Esophagus (tissue), 2 donors: ENCODE measurements around the gene SCN10A. TPM values are rescaled to one million over a fixed set of nuclear protein-coding genes. Genes with fewer than 3 reads are reported as not detected.

Source experiments
- H3K27ac ChIP-seq, 2 donors: one replicate each; pipeline ENCODE4 v1.5.1; 2013; ENCODE audit warnings: low read depth in 2 of 2, mild to moderate bottlenecking in 2 of 2, inconsistent platforms in 1 of 2, low read length in 1 of 2, moderate library complexity in 1 of 2
- H3K27me3 ChIP-seq, 2 donors: one replicate each; pipeline ENCODE4 v1.6.1; 2013; ENCODE audit warnings: low read length in 2 of 2, control low read depth in 1 of 2, mild to moderate bottlenecking in 1 of 2; ENCODE audit not compliant: insufficient read depth in 2 of 2, control insufficient read depth in 1 of 2
- H3K36me3 ChIP-seq, 2 donors: one replicate each; pipeline ENCODE4 v1.6.1; 2013; ENCODE audit warnings: low read length in 1 of 2; ENCODE audit not compliant: control insufficient read depth in 2 of 2, insufficient read depth in 2 of 2
- H3K4me1 ChIP-seq, 2 donors: one replicate each; pipeline ENCODE4 v1.6.1; 2013; ENCODE audit warnings: low read length in 1 of 2; ENCODE audit not compliant: control insufficient read depth in 2 of 2, insufficient read depth in 2 of 2
- H3K4me3 ChIP-seq, 2 donors: one replicate each; pipeline ENCODE4 v1.5.1; 2013; ENCODE audit warnings: low read length in 2 of 2, mild to moderate bottlenecking in 2 of 2, low read depth in 1 of 2, moderate library complexity in 1 of 2
- H3K9me3 ChIP-seq, 2 donors: one replicate each; pipeline ENCODE4 v1.6.1; 2013; ENCODE audit warnings: mild to moderate bottlenecking in 2 of 2, low read depth in 1 of 2, low read length in 1 of 2, moderate library complexity in 1 of 2; ENCODE audit not compliant: control insufficient read depth in 2 of 2, insufficient read depth in 1 of 2
- whole genome bisulfite sequencing, 2 donors: extraction: QIAGEN DNeasy Blood & Tissue Kit; methylation state at CpG; one replicate each; pipeline ENCODE4 v1.1.7; 2013; 5-methylcytosine and 5-hydroxymethylcytosine counted together
- polyA plus RNA-seq, 2 donors: library from polyadenylated mRNA; stranded (reverse); fragments of 200-250 nt; gene quantifications; one replicate each; pipeline ENCODE4 v1.2.3, GENCODE V29; 2013
- donor health status: healthy with polysubstance abuse.
- donor health status: Bipolar disorder and iron deficiency.

SCN10A gene
- polyA plus RNA-seq: not detected

DNA sequence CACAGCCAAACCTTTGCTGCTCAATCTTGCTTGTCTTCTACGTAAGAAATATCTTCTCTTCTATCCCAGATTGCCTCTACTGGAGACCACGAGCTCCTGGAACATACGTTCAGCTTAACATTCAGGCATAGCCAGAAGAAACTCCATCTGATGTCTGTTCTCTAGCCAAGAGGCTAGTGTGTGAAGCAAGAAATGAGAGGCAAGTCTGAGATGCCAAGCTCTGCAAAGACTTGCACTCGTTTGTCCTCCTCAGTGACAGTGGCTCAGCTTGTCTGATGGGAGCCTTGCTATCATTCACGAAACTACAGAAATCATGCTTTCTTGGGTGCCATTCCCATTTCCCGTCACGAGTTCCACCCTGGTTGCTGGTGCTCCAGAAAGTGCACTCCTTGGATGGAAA, at the start of gene SCN10A:
Gene SCN10A, minus strand, starts transcription at position 192 of the 400 bp plus-strand sequence. CDS start 22,207 bp downstream, outside the sequence.
- no peak within 1 kb of the TSS for H3K4me3 ChIP-seq
- 63 to 71% methylated on average over 7 of the region's 7 CpGs for WGBS, 2 donors
- H3K9me3 ChIP-seq: no peaks in the 10 kb centered on the region
- no peaks in the 10 kb centered on the region for H3K4me1 ChIP-seq
- H3K27me3 ChIP-seq: no peaks in the 10 kb centered on the region
- H3K36me3 ChIP-seq: no peaks in the 10 kb centered on the region
- no peak within 1 kb of the TSS for H3K27ac ChIP-seq

DNA sequence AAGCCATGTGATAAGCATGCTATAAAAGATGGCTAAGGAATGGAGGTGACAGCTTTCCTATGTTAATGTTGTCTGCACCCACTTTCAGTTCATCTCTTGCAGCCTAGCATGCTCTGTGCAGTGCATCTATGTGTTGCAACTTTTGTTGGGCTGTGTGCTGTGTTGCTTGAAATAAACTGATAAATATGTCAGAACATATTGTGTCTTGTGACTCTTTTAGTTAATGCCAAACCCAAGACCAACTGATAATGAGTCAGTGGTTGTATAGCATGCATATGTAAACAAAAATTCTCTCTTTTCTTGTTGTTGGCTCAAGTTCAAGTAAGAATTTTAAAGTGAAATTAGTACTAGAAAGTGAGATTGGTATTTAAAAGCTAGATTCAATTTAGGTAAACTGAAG, 37.0 kb upstream of the SCN10A start:
- Histone ChIP-seq H3K27ac (no peak overlapping the region), H3K4me1 (no peaks in the 10 kb centered on the region), H3K27me3 (no peaks in the 10 kb centered on the region), H3K9me3 (no peaks in the 10 kb centered on the region), H3K4me3 (no peak overlapping the region), H3K36me3 (no peaks in the 10 kb centered on the region)

- H3K4me1 ChIP-seq: no peaks in the 10 kb centered on the region
Observed at GRCh38 chr3:38843898-38844297, 27.9 kb upstream of the SCN10A start.

DNA sequence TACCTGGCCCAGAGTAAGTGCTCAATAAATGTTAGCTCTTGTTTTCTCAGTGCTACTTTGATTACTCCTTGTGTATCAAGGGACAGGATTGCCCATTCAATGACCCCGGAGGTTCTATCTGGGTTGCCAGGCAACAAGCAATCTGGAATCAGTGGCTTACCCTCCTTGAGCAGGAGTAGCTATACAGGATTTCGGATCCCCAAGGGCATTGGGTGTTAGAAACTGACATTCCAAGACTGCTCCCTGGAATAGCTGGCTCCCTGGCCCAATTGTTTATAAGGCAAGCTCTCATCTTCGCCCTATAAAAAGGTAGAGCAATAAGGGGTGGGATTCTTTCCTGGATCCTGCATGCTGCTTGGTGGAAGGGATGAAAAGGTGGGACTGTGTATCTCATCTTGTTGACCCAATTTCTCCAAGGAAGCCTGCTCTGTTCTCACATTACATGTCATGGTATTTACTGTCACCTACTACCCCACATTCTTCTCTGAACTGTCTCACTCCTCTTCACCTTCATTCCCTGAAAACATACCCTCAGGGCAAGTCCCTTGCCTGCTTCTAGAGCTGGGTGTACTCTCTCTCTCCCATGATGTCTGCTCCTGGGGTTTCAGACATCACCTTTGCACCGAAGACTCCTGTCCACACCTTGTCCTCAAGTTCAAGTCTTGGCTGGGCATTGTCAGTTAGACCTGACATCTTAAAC, 26.4 kb upstream of the SCN10A start:
- WGBS, 2 donors: 52 to 57% methylated on average over 4 of the region's 4 CpGs
- Histone ChIP-seq H3K27me3 (no peaks in the 10 kb centered on the region), H3K4me3 (no peak overlapping the region), H3K36me3 (no peaks in the 10 kb centered on the region), H3K27ac (no peak overlapping the region), H3K9me3 (no peaks in the 10 kb centered on the region), H3K4me1 (no peaks in the 10 kb centered on the region)

More at GRCh38 chr3:38843898-38844297, 27.9 kb upstream of the SCN10A start:
- no peaks in the 10 kb centered on the region for H3K9me3 ChIP-seq
- H3K4me3 ChIP-seq: no peak overlapping the region
- H3K36me3 ChIP-seq: no peaks in the 10 kb centered on the region
- H3K27me3 ChIP-seq: no peaks in the 10 kb centered on the region
- WGBS, 2 donors: 53 to 64% methylated on average over 2 of the region's 2 CpGs
- no peak overlapping the region for H3K27ac ChIP-seq

GRCh38 chr3:38840987-38841386, 25.0 kb upstream of the SCN10A start:
- no peaks in the 10 kb centered on the region for H3K9me3 ChIP-seq
- H3K27ac ChIP-seq: no peak overlapping the region
- 56 to 58% methylated on average over 2 of the region's 2 CpGs for WGBS, 2 donors
- no peaks in the 10 kb centered on the region for H3K27me3 ChIP-seq
- no peak overlapping the region for H3K4me3 ChIP-seq
- H3K4me1 ChIP-seq: no peaks in the 10 kb centered on the region
- H3K36me3 ChIP-seq: no peaks in the 10 kb centered on the region

- H3K9me3 ChIP-seq: no peaks in the 10 kb centered on the region
- H3K27ac ChIP-seq: no peak overlapping the region
- no peak overlapping the region for H3K4me3 ChIP-seq
- H3K27me3 ChIP-seq: no peaks in the 10 kb centered on the region
- H3K36me3 ChIP-seq: no peaks in the 10 kb centered on the region
- WGBS, 2 donors: 55 to 59% methylated on average over 4 of the region's 4 CpGs
- H3K4me1 ChIP-seq: no peaks in the 10 kb centered on the region
Observed at GRCh38 chr3:38837358-38837757, 21.3 kb upstream of the SCN10A start.

DNA sequence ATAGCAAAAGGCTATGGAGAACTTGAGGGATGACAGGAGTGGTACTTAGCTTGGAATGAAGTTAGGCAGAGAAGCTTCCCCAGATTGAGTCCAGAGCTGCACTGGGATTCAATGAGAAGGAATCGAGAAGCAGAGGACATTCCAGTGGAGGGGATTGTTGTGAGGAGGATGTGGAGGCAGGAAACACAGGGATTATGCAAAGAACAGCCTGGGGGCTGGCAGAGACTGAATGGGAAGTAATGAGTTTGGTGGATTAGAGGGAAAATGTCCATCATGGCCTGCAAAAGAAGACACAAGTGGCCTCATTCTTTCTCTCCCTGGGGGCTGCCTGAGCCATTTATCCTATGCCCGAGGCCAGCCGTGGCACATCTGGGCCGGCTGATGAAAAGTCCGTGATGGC, 20.5 kb upstream of the SCN10A start:
- H3K27me3 ChIP-seq: no peaks in the 10 kb centered on the region
- no peaks in the 10 kb centered on the region for H3K4me1 ChIP-seq
- 82 to 87% methylated on average over 5 of the region's 5 CpGs for WGBS, 2 donors
- no peak overlapping the region for H3K27ac ChIP-seq
- H3K4me3 ChIP-seq: no peak overlapping the region
- H3K9me3 ChIP-seq: no peaks in the 10 kb centered on the region
- H3K36me3 ChIP-seq: no peaks in the 10 kb centered on the region

GRCh38 chr3:38835939-38836338, 19.9 kb upstream of the SCN10A start:
- no peak overlapping the region for H3K4me3 ChIP-seq
- H3K27ac ChIP-seq: no peak overlapping the region
- no peaks in the 10 kb centered on the region for H3K27me3 ChIP-seq
- WGBS, 2 donors: 75 to 79% methylated on average over 3 of the region's 3 CpGs
- no peaks in the 10 kb centered on the region for H3K9me3 ChIP-seq
- H3K4me1 ChIP-seq: no peaks in the 10 kb centered on the region
- no peaks in the 10 kb centered on the region for H3K36me3 ChIP-seq

DNA sequence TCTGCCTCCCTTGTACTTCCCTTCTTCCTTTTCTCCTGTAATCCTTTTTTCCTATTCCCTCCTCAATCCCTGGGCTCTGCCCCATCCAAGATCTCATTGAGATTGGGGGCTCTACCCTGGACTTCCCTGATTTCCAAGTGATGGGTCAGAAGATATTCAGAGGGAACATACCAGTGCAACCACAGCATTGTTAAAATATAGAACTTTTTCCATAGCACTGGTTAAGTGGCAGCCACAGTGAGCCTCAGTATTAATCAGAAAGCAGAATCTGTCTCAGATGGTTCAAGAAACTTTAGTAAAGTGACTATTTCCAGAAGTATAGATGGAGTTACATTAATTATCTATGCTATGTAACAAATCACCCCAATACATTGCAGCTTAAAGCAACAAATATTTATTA, 18.7 kb upstream of the SCN10A start:
- Histone ChIP-seq H3K36me3 (no peaks in the 10 kb centered on the region), H3K9me3 (no peaks in the 10 kb centered on the region), H3K4me1 (no peaks in the 10 kb centered on the region), H3K4me3 (no peak overlapping the region), H3K27ac (no peak overlapping the region), H3K27me3 (no peaks in the 10 kb centered on the region)

- WGBS, 2 donors: 7 to 18% methylated on average over 8 of the region's 8 CpGs
- H3K27ac ChIP-seq: no peak overlapping the region
- no peaks in the 10 kb centered on the region for H3K27me3 ChIP-seq
Observed at GRCh38 chr3:38834110-38834509, 18.1 kb upstream of the SCN10A start.

More at GRCh38 chr3:38834110-38834509, 18.1 kb upstream of the SCN10A start:
- Histone ChIP-seq H3K4me1 (no peaks in the 10 kb centered on the region), H3K4me3 (no peak overlapping the region), H3K36me3 (no peaks in the 10 kb centered on the region), H3K9me3 (no peaks in the 10 kb centered on the region)
